Stimulated activated CD8-positive, alpha-beta memory T cell treated with anti-CD3 and anti-CD28 coated beads, Interleukin-15, amount 100 ng/mL, for 24 hours (primary cell): ENCODE results near the gene ZXDC.
A peak's percentile ranks its signal among the peaks of the same experiment; 100 is the strongest.

ENCODE experiments used
- DNase-seq: peaks from one replicate; pipeline ENCODE4 v3.0.0-alpha.2; 2020; ENCODE audit warnings: low read depth

The ZXDC gene

GRCh38 chr3:126475413-126476114 lies at the start of gene ZXDC:
Gene ZXDC, minus strand, starts transcription at chr3:126475891. Its CDS starts 26 bp downstream, at chr3:126475865.
- DNase-seq = peak; percentile 87

GRCh38 chr3:126525091-126525852 lies 49.6 kb upstream of the ZXDC start:
- no peak for DNase-seq

- no peak for DNase-seq
Measured at GRCh38 chr3:126524429-126524988, 48.8 kb upstream of the ZXDC start.

GRCh38 chr3:126523745-126524428 lies 48.2 kb upstream of the ZXDC start, which contains the start of gene CHST13:
Gene CHST13, plus strand, starts transcription at chr3:126524155. Its CDS starts 178 bp downstream, at chr3:126524333.
- no peak for DNase-seq

- peak; percentile 17 for DNase-seq
Measured at GRCh38 chr3:126522363-126522788, 46.7 kb upstream of the ZXDC start.

GRCh38 chr3:126521122-126521891 lies 45.6 kb upstream of the ZXDC start:
- DNase-seq = no peak

- no peak for DNase-seq
Measured at GRCh38 chr3:126519506-126520455, 44.1 kb upstream of the ZXDC start.

- no peak for DNase-seq
Measured at GRCh38 chr3:126518779-126519177, 43.1 kb upstream of the ZXDC start.

- no peak for DNase-seq
Measured at GRCh38 chr3:126517986-126518778, 42.5 kb upstream of the ZXDC start.

- DNase-seq = no peak
Measured at GRCh38 chr3:126517291-126517951, 41.7 kb upstream of the ZXDC start, which contains the start of gene UROC1. Gene UROC1, minus strand, starts transcription at chr3:126517773. Its CDS starts 54 bp downstream, at chr3:126517719.

GRCh38 chr3:126516936-126517290 lies 41.2 kb upstream of the ZXDC start:
- DNase-seq = no peak

- DNase-seq = no peak
Measured at GRCh38 chr3:126516152-126516935, 40.7 kb upstream of the ZXDC start.

GRCh38 chr3:126515066-126515706 lies 39.5 kb upstream of the ZXDC start:
- DNase-seq = no peak

GRCh38 chr3:126514161-126514560 lies 38.5 kb upstream of the ZXDC start:
- DNase-seq = no peak

GRCh38 chr3:126512916-126513650 lies 37.4 kb upstream of the ZXDC start:
- no peak for DNase-seq

- no peak for DNase-seq
Measured at GRCh38 chr3:126512026-126512425, 36.3 kb upstream of the ZXDC start.

- DNase-seq = no peak
Measured at GRCh38 chr3:126511291-126511690, 35.6 kb upstream of the ZXDC start.
